Measurements from ENCODE around the gene AICDA. TPM values are rescaled to one million over a fixed set of nuclear protein-coding genes. Genes with fewer than 3 reads are reported as not detected.
A peak's percentile ranks its signal among the peaks of the same experiment; 100 is the strongest.

AICDA gene
- total and polyA plus RNA-seq, 2 experiments from 2014 or later, result 0.31 TPM; not detected in 1

DNA sequence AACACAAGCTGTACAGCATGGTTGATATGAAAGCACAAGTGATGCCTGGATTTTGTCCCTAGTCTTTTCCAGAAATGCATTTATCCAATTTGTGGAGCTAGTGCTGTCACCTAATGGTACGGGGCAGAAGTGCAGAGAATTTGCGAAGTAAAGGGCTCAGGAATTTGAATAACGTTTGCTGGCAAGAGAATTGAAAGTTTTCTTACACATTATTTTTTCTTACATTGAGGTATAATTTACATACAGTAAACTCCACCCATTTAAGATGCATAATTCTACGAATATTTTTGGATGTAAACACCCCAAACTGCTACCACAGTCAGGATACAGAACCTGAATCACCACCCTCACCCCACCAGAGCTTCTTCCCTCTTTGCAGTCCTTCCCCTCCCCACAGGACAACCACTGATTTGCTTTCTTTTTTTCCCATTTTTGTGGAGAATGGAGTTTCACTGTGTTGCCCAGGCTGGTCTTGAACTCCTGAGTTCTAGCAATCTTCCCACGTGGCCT, 3.5 kb downstream of the AICDA start:
- no peaks in the 10 kb centered on the region for H3K9me3 Mint-ChIP-seq
- no peak overlapping the region; the same call in 1 of the 2 replicates for H3K4me2 ChIP-seq

More for the DNA sequence above, 3.5 kb downstream of the AICDA start:
- ATAC-seq (peak; percentile 50), DNase-seq (ENCODE audit: low spot score) (peak; percentile 66)
- Mint-ChIP-seq H3K27ac (no peak overlapping the region), H3K4me1 (peaks cover 24% of the 10 kb centered on the region), H3K27me3 (ENCODE audit: insufficient read depth, low read depth, poor library complexity) (peaks cover 4% of the 10 kb centered on the region), H3K36me3 (ENCODE audit: low read depth) (no peaks in the 10 kb centered on the region), H3K4me3 (no peak overlapping the region)
- Histone ChIP-seq H3K79me2 (replicated peaks; ENCODE audit: insufficient read depth) (no peaks in the 10 kb centered on the region), H3K4me1 (ENCODE audit: insufficient read depth) (peaks cover 11% of the 10 kb centered on the region), H2AFZ (peak overlapping the region; percentile 2; the same call in 1 of the 2 replicates), H4K20me1 (replicated peaks; ENCODE audit: insufficient read depth) (no peaks in the 10 kb centered on the region), H3K36me3 (ENCODE audit: insufficient read depth) (no peaks in the 10 kb centered on the region), H3K4me3 (no peak overlapping the region), H3K9me2 (ENCODE audit: insufficient read depth) (no peaks in the 10 kb centered on the region), H3K27me3 (ENCODE audit: insufficient read depth) (no peaks in the 10 kb centered on the region), H3F3A (replicated peaks; ENCODE audit: low read depth) (0 out of 2 replicates have a peak, but pooled peaks cover 4% of the 10 kb centered on the region), H3K27ac (ENCODE audit: low read depth) (no peak overlapping the region)
- no peak for TF ChIP-seq EZH2 (IDR thresholded peaks at IDR 0.05; ENCODE audit: low read depth, unreplicated experiment)
- TF ChIP-seq, protein P1, sequence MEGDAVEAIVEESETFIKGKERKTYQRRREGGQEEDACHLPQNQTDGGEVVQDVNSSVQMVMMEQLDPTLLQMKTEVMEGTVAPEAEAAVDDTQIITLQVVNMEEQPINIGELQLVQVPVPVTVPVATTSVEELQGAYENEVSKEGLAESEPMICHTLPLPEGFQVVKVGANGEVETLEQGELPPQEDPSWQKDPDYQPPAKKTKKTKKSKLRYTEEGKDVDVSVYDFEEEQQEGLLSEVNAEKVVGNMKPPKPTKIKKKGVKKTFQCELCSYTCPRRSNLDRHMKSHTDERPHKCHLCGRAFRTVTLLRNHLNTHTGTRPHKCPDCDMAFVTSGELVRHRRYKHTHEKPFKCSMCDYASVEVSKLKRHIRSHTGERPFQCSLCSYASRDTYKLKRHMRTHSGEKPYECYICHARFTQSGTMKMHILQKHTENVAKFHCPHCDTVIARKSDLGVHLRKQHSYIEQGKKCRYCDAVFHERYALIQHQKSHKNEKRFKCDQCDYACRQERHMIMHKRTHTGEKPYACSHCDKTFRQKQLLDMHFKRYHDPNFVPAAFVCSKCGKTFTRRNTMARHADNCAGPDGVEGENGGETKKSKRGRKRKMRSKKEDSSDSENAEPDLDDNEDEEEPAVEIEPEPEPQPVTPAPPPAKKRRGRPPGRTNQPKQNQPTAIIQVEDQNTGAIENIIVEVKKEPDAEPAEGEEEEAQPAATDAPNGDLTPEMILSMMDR (conservative IDR thresholded peaks at IDR 0.05; ENCODE audit: low read depth in 2 of 2), result peak; percentile 65 to 80
- TF ChIP-seq, protein P2, sequence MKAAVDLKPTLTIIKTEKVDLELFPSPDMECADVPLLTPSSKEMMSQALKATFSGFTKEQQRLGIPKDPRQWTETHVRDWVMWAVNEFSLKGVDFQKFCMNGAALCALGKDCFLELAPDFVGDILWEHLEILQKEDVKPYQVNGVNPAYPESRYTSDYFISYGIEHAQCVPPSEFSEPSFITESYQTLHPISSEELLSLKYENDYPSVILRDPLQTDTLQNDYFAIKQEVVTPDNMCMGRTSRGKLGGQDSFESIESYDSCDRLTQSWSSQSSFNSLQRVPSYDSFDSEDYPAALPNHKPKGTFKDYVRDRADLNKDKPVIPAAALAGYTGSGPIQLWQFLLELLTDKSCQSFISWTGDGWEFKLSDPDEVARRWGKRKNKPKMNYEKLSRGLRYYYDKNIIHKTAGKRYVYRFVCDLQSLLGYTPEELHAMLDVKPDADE (IDR thresholded peaks at IDR 0.05), result no peak
- no peak for TF ChIP-seq STAT1 (IDR thresholded peaks at IDR 0.05; ENCODE audit: unreplicated experiment)
- no peak for TF ChIP-seq ZNF114 (CRISPR knock-in tag; IDR thresholded peaks at IDR 0.05)
- TF ChIP-seq, protein P3, sequence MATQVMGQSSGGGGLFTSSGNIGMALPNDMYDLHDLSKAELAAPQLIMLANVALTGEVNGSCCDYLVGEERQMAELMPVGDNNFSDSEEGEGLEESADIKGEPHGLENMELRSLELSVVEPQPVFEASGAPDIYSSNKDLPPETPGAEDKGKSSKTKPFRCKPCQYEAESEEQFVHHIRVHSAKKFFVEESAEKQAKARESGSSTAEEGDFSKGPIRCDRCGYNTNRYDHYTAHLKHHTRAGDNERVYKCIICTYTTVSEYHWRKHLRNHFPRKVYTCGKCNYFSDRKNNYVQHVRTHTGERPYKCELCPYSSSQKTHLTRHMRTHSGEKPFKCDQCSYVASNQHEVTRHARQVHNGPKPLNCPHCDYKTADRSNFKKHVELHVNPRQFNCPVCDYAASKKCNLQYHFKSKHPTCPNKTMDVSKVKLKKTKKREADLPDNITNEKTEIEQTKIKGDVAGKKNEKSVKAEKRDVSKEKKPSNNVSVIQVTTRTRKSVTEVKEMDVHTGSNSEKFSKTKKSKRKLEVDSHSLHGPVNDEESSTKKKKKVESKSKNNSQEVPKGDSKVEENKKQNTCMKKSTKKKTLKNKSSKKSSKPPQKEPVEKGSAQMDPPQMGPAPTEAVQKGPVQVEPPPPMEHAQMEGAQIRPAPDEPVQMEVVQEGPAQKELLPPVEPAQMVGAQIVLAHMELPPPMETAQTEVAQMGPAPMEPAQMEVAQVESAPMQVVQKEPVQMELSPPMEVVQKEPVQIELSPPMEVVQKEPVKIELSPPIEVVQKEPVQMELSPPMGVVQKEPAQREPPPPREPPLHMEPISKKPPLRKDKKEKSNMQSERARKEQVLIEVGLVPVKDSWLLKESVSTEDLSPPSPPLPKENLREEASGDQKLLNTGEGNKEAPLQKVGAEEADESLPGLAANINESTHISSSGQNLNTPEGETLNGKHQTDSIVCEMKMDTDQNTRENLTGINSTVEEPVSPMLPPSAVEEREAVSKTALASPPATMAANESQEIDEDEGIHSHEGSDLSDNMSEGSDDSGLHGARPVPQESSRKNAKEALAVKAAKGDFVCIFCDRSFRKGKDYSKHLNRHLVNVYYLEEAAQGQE (IDR thresholded peaks at IDR 0.05; ENCODE audit: unreplicated experiment), result no peak
- no peak for TF ChIP-seq CREB1 (CRISPR knock-in tag; IDR thresholded peaks at IDR 0.05; ENCODE audit: low read depth)

Measured in GM23338 (cell line).